Measurements from ENCODE around the gene TTLL10.
A peak's percentile ranks its signal among the peaks of the same experiment; 100 is the strongest.
"Not testable (repeated sequence)": the region's sequence is repeated elsewhere in the genome, so short reads cannot be mapped to it uniquely, and the experiment has no call there.

Gene TTLL10

GRCh38 chr1:1150100-1150499 is 23.6 kb upstream of the TTLL10 start:
- Histone ChIP-seq H3K36me3 (ENCODE audit: control insufficient read depth, insufficient read depth, low read length) (no peaks in the 10 kb centered on the region), H3K27me3 (ENCODE audit: control insufficient read depth, insufficient read depth, low read length) (no peaks in the 10 kb centered on the region; the same call in 1 of the 2 replicates), H3K27ac (ENCODE audit: low read depth, low read length) (no peak overlapping the region), H3K9ac (ENCODE audit: low read depth, low read length) (no peak overlapping the region), H3K4me1 (ENCODE audit: control insufficient read depth, insufficient read depth, low read length) (no peaks in the 10 kb centered on the region), H3K4me3 (ENCODE audit: low read depth, low read length) (no peak overlapping the region), H3K9me3 (ENCODE audit: control insufficient read depth, insufficient read depth, low read length) (0 out of 2 replicates have a peak, but pooled peaks cover 4% of the 10 kb centered on the region)

GRCh38 chr1:1151306-1151705 is 22.4 kb upstream of the TTLL10 start:
- no peaks in the 10 kb centered on the region for H3K4me1 ChIP-seq (ENCODE audit: control insufficient read depth, insufficient read depth, low read length)
- no peaks in the 10 kb centered on the region; the same call in 1 of the 2 replicates for H3K27me3 ChIP-seq (ENCODE audit: control insufficient read depth, insufficient read depth, low read length)
- H3K4me3 ChIP-seq (ENCODE audit: low read depth, low read length): no peak overlapping the region
- no peak overlapping the region for H3K9ac ChIP-seq (ENCODE audit: low read depth, low read length)
- H3K9me3 ChIP-seq (ENCODE audit: control insufficient read depth, insufficient read depth, low read length): 0 out of 2 replicates have a peak, but pooled peaks cover 4% of the 10 kb centered on the region
- H3K36me3 ChIP-seq (ENCODE audit: control insufficient read depth, insufficient read depth, low read length): no peaks in the 10 kb centered on the region
- H3K27ac ChIP-seq (ENCODE audit: low read depth, low read length): no peak overlapping the region

- H3K4me1 ChIP-seq (ENCODE audit: control insufficient read depth, insufficient read depth, low read length); H3K9me3 ChIP-seq (ENCODE audit: control insufficient read depth, insufficient read depth, low read length); H3K4me3 ChIP-seq (ENCODE audit: low read depth, low read length); H3K36me3 ChIP-seq (ENCODE audit: control insufficient read depth, insufficient read depth, low read length); H3K9ac ChIP-seq (ENCODE audit: low read depth, low read length); H3K27me3 ChIP-seq (ENCODE audit: control insufficient read depth, insufficient read depth, low read length); H3K27ac ChIP-seq (ENCODE audit: low read depth, low read length): not testable (repeated sequence)
Observed at GRCh38 chr1:1152431-1152830, 21.2 kb upstream of the TTLL10 start.

GRCh38 chr1:1153215-1153614 is 20.5 kb upstream of the TTLL10 start:
- H3K27me3 ChIP-seq (ENCODE audit: control insufficient read depth, insufficient read depth, low read length); H3K27ac ChIP-seq (ENCODE audit: low read depth, low read length); H3K9ac ChIP-seq (ENCODE audit: low read depth, low read length); H3K4me1 ChIP-seq (ENCODE audit: control insufficient read depth, insufficient read depth, low read length); H3K4me3 ChIP-seq (ENCODE audit: low read depth, low read length); H3K36me3 ChIP-seq (ENCODE audit: control insufficient read depth, insufficient read depth, low read length); H3K9me3 ChIP-seq (ENCODE audit: control insufficient read depth, insufficient read depth, low read length): not testable (repeated sequence)

- Histone ChIP-seq H3K9ac (ENCODE audit: low read depth, low read length) (no peak overlapping the region), H3K4me3 (ENCODE audit: low read depth, low read length) (no peak overlapping the region), H3K27ac (ENCODE audit: low read depth, low read length) (no peak overlapping the region), H3K27me3 (ENCODE audit: control insufficient read depth, insufficient read depth, low read length) (no peaks in the 10 kb centered on the region; the same call in 1 of the 2 replicates), H3K4me1 (ENCODE audit: control insufficient read depth, insufficient read depth, low read length) (peaks cover 3% of the 10 kb centered on the region; the same call in 1 of the 2 replicates), H3K36me3 (ENCODE audit: control insufficient read depth, insufficient read depth, low read length) (no peaks in the 10 kb centered on the region), H3K9me3 (ENCODE audit: control insufficient read depth, insufficient read depth, low read length) (0 out of 2 replicates have a peak, but pooled peaks cover 4% of the 10 kb centered on the region)
Observed at GRCh38 chr1:1153874-1154273, 19.8 kb upstream of the TTLL10 start.

- Histone ChIP-seq H3K4me3 (ENCODE audit: low read depth, low read length) (no peak overlapping the region), H3K9me3 (ENCODE audit: control insufficient read depth, insufficient read depth, low read length) (0 out of 2 replicates have a peak, but pooled peaks cover 4% of the 10 kb centered on the region), H3K9ac (ENCODE audit: low read depth, low read length) (no peak overlapping the region), H3K4me1 (ENCODE audit: control insufficient read depth, insufficient read depth, low read length) (peaks cover 3% of the 10 kb centered on the region; the same call in 1 of the 2 replicates), H3K27me3 (ENCODE audit: control insufficient read depth, insufficient read depth, low read length) (no peaks in the 10 kb centered on the region; the same call in 1 of the 2 replicates), H3K27ac (ENCODE audit: low read depth, low read length) (no peak overlapping the region), H3K36me3 (ENCODE audit: control insufficient read depth, insufficient read depth, low read length) (no peaks in the 10 kb centered on the region)
Observed at GRCh38 chr1:1155258-1155657, 18.4 kb upstream of the TTLL10 start.

- Histone ChIP-seq H3K27ac (ENCODE audit: low read depth, low read length) (no peak overlapping the region), H3K4me1 (ENCODE audit: control insufficient read depth, insufficient read depth, low read length) (peaks cover 3% of the 10 kb centered on the region; the same call in 1 of the 2 replicates), H3K36me3 (ENCODE audit: control insufficient read depth, insufficient read depth, low read length) (no peaks in the 10 kb centered on the region), H3K4me3 (ENCODE audit: low read depth, low read length) (no peak overlapping the region), H3K27me3 (ENCODE audit: control insufficient read depth, insufficient read depth, low read length) (no peaks in the 10 kb centered on the region; the same call in 1 of the 2 replicates), H3K9me3 (ENCODE audit: control insufficient read depth, insufficient read depth, low read length) (0 out of 2 replicates have a peak, but pooled peaks cover 4% of the 10 kb centered on the region), H3K9ac (ENCODE audit: low read depth, low read length) (no peak overlapping the region)
Observed at GRCh38 chr1:1156140-1157032, 17.3 kb upstream of the TTLL10 start.

- H3K36me3 ChIP-seq (ENCODE audit: control insufficient read depth, insufficient read depth, low read length): no peaks in the 10 kb centered on the region
- H3K9ac ChIP-seq (ENCODE audit: low read depth, low read length): no peak overlapping the region
- H3K9me3 ChIP-seq (ENCODE audit: control insufficient read depth, insufficient read depth, low read length): 0 out of 2 replicates have a peak, but pooled peaks cover 4% of the 10 kb centered on the region
- H3K27ac ChIP-seq (ENCODE audit: low read depth, low read length): no peak overlapping the region
- no peak overlapping the region for H3K4me3 ChIP-seq (ENCODE audit: low read depth, low read length)
- peaks cover 3% of the 10 kb centered on the region; the same call in 1 of the 2 replicates for H3K4me1 ChIP-seq (ENCODE audit: control insufficient read depth, insufficient read depth, low read length)
- H3K27me3 ChIP-seq (ENCODE audit: control insufficient read depth, insufficient read depth, low read length): no peaks in the 10 kb centered on the region; the same call in 1 of the 2 replicates
Observed at GRCh38 chr1:1157033-1157365, 16.7 kb upstream of the TTLL10 start.

- Histone ChIP-seq H3K36me3 (ENCODE audit: control insufficient read depth, insufficient read depth, low read length) (no peaks in the 10 kb centered on the region), H3K9ac (ENCODE audit: low read depth, low read length) (peak overlapping the region; percentile 51), H3K27ac (ENCODE audit: low read depth, low read length) (peak overlapping the region; percentile 78), H3K9me3 (ENCODE audit: control insufficient read depth, insufficient read depth, low read length) (0 out of 2 replicates have a peak, but pooled peaks cover 4% of the 10 kb centered on the region), H3K4me1 (ENCODE audit: control insufficient read depth, insufficient read depth, low read length) (peaks cover 3% of the 10 kb centered on the region; the same call in 1 of the 2 replicates), H3K27me3 (ENCODE audit: control insufficient read depth, insufficient read depth, low read length) (no peaks in the 10 kb centered on the region; the same call in 1 of the 2 replicates), H3K4me3 (ENCODE audit: low read depth, low read length) (peak overlapping the region; percentile 59)
Observed at GRCh38 chr1:1157426-1157913, 16.2 kb upstream of the TTLL10 start.

GRCh38 chr1:1157914-1158710 is 15.6 kb upstream of the TTLL10 start:
- Histone ChIP-seq H3K4me3 (ENCODE audit: low read depth, low read length) (peak overlapping the region; percentile 59), H3K27me3 (ENCODE audit: control insufficient read depth, insufficient read depth, low read length) (no peaks in the 10 kb centered on the region; the same call in 1 of the 2 replicates), H3K36me3 (ENCODE audit: control insufficient read depth, insufficient read depth, low read length) (no peaks in the 10 kb centered on the region), H3K27ac (ENCODE audit: low read depth, low read length) (peak overlapping the region; percentile 78), H3K9me3 (ENCODE audit: control insufficient read depth, insufficient read depth, low read length) (no peaks in the 10 kb centered on the region), H3K9ac (ENCODE audit: low read depth, low read length) (peak overlapping the region; percentile 51), H3K4me1 (ENCODE audit: control insufficient read depth, insufficient read depth, low read length) (peaks cover 3% of the 10 kb centered on the region; the same call in 1 of the 2 replicates)

All from HUES48 (cell line).